ENCODE data around the gene TMEM187. TPM values are rescaled to one million over a fixed set of nuclear protein-coding genes. Genes with fewer than 3 reads are reported as not detected.

The TMEM187 gene
- total RNA-seq = 10 to 100 TPM; 16.9 to 18.2 TPM

- WGBS = 0% methylated on average over 3 of the region's 103 CpGs
Measured at GRCh38 chrX:153972368-153973126, at the start of gene TMEM187. Gene TMEM187, plus strand, starts transcription at chrX:153972754. Its CDS starts 9,309 bp downstream, at chrX:153982063.

GRCh38 chrX:153922932-153923857 is 49.4 kb upstream of the TMEM187 start:
- H3K9me3 ChIP-seq = no peaks in the 10 kb centered on the region
- TF ChIP-seq CTCF (IDR thresholded peaks at IDR 0.05) = peak in 3 of 4 experiments; percentile 19 to 44 (median 36)
- TF ChIP-seq POLR2AphosphoS5 (IDR thresholded peaks at IDR 0.05) = peak; percentile 20
- TF ChIP-seq POLR2A (IDR thresholded peaks at IDR 0.05) = no peak
- DNase-seq (ENCODE audit: low spot score) = peak; percentile 65
- H3K4me1 ChIP-seq (replicated peaks) = no peaks in the 10 kb centered on the region
- no peaks in the 10 kb centered on the region for H3K27me3 ChIP-seq (replicated peaks; ENCODE audit: insufficient read depth)
- 42% methylated on average over 25 of the region's 25 CpGs for WGBS
- no peaks in the 10 kb centered on the region for H3K36me3 ChIP-seq
- no peak overlapping the region for H3K27ac ChIP-seq
- H3K4me3 ChIP-seq = no peak overlapping the region
- intact Hi-C loops (cut with DNase I) = no loop called here

More at GRCh38 chrX:153972368-153973126, at the start of gene TMEM187:
- Histone ChIP-seq H3K27ac (peak within 1 kb of the TSS; percentile 98), H3K4me1 (replicated peaks) (no peaks in the 10 kb centered on the region), H3K36me3 (no peaks in the 10 kb centered on the region), H3K27me3 (replicated peaks; ENCODE audit: insufficient read depth) (no peaks in the 10 kb centered on the region), H3K9me3 (no peaks in the 10 kb centered on the region), H3K4me3 (peak within 1 kb of the TSS; percentile 55 to 60)
- TF ChIP-seq CTCF (IDR thresholded peaks at IDR 0.05) (peak in 1 of 4 experiments; percentile 9), POLR2AphosphoS5 (IDR thresholded peaks at IDR 0.05) (peak; percentile 37), POLR2A (IDR thresholded peaks at IDR 0.05) (peak; percentile 58)
- DNase-seq (ENCODE audit: low spot score) = peak; percentile 73
- intact Hi-C loops (cut with DNase I) = no loop called here

- Histone ChIP-seq H3K36me3 (no peaks in the 10 kb centered on the region), H3K4me1 (replicated peaks) (no peaks in the 10 kb centered on the region), H3K9me3 (no peaks in the 10 kb centered on the region), H3K27me3 (replicated peaks; ENCODE audit: insufficient read depth) (no peaks in the 10 kb centered on the region), H3K4me3 (no peak overlapping the region), H3K27ac (no peak overlapping the region)
- no peak for DNase-seq (ENCODE audit: low spot score)
- TF ChIP-seq CTCF (IDR thresholded peaks at IDR 0.05) (no peak), POLR2A (IDR thresholded peaks at IDR 0.05) (no peak), POLR2AphosphoS5 (IDR thresholded peaks at IDR 0.05) (no peak)
- intact Hi-C loops (cut with DNase I) = no loop called here
- 21% methylated on average over 14 of the region's 14 CpGs for WGBS
Measured at GRCh38 chrX:153924149-153924861, 48.2 kb upstream of the TMEM187 start.

GRCh38 chrX:153925387-153925738 is 47.2 kb upstream of the TMEM187 start:
- intact Hi-C loops (cut with DNase I) = no loop called here
- no peak for DNase-seq (ENCODE audit: low spot score)
- Histone ChIP-seq H3K27me3 (replicated peaks; ENCODE audit: insufficient read depth) (no peaks in the 10 kb centered on the region), H3K36me3 (no peaks in the 10 kb centered on the region), H3K4me1 (replicated peaks) (no peaks in the 10 kb centered on the region), H3K4me3 (no peak overlapping the region), H3K9me3 (no peaks in the 10 kb centered on the region), H3K27ac (no peak overlapping the region)
- TF ChIP-seq CTCF (IDR thresholded peaks at IDR 0.05) (no peak), POLR2AphosphoS5 (IDR thresholded peaks at IDR 0.05) (no peak), POLR2A (IDR thresholded peaks at IDR 0.05) (no peak)
- 86% methylated on average over 4 of the region's 4 CpGs for WGBS

All from prostate gland (tissue), 2 donors.